HTERT RPE-1 (cell line): ENCODE data around the gene MOCS2.

Source experiments
- in situ Hi-C: fragments of 300-500 bp; cut with MboI; formaldehyde crosslinking; loops from 4 replicates; pipeline ENCODE4 v1.14.3; 2020; ENCODE audit warnings: low sequenced_read_pairs

Gene MOCS2

DNA sequence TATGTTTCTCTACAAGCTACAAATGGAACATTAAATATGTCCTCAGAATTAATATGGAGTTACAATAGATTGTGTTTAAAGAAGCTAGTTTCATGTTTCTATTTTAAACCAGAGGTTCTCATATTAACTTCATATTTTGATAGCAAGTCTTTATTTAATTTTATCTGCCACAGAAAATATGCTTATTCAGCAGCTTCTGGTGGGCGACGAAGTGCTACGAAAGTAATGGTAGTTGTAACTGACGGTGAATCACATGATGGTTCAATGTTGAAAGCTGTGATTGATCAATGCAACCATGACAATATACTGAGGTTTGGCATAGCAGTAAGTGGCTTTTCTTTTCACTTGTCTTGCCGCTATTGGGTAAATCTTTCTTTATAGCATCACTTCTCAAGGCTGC is 54.2 kb downstream of the MOCS2 start:
- in situ Hi-C loops = no loop called here

DNA sequence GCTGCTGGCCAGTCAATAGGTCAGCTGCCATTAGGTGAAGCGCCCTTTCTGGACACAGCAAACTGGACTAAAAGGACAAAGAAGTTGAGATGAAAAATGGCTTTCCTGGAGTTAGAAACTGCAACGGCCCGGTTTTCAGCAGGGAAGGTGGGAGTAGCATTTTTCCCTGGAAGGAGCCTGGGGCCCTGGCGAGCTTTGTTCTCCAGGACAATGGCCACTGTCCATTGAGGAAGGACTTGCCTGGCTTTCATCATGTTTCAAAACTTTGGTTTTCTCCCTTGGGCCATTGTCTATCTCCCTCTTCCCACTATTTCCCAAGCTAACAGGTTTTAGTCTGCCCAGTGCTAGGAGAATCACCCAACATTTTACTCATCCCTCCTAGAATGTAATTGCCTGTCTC is 56.2 kb downstream of the MOCS2 start:
- in situ Hi-C loops = no loop called here

DNA sequence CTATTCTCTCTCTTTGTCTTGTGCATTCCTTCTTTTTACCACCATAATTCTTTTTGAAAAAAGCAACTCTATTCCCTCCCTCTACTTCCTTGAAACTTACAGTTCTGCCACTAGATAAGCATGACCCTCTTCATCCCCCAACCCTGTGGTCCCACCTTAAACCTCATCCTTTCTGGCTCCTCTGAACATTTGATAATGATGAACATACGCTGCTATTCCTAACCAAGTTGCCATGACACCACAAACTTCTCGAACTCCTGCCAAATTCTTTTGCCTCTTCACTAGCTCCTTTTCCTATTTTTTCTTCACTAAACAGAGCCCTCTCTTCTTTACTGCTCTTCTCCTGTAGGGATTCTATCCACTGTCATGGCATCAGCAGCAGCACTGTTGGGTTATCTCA is 57.1 kb downstream of the MOCS2 start:
- in situ Hi-C loops = no loop called here

DNA sequence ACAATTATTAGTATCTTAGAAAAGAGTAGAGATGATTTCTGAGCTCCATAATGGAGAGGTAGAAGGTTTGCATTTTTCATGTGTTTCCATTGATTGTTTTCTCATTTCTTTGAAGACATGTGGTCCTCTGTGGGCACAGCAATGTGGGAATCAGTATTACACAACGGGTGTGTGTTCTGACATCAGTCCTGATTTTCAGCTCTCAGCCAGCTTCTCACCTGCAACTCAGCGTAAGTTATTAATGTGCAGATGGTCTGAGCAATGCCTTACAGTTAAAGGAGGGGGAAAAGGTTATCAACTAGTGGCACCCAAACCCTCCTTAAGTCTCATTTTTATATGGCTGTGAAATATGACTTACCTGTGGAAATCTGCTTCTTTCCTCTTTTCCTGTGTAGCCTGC is 61.3 kb downstream of the MOCS2 start:
- in situ Hi-C loops = no loop called here
